ENCODE data around the gene NRG3. TPM values are rescaled to one million over a fixed set of nuclear protein-coding genes. Genes with fewer than 3 reads are reported as not detected.

Gene NRG3
- total RNA-seq, 1 donor from 2014 or later: not detected

DNA sequence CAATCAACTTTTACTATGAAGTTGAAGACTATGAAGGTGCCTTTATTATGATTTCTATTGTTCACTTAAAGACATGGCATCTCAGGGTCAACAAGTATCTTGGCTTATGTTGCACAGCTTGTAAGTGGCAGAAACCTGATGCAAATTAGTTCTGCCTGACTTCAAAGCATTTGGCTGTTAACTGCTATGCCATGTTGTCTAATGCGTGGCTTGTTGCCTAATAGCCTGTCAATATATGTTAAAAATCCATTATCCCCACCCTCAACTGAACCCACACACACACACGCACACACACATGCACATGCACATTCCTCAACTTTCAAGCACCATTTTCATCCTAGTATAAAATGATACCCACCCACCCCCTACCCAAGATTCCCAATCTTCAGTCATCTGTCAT, 217.1 kb downstream of the NRG3 start:
- Mint-ChIP-seq H3K4me3 (ENCODE audit: unreplicated experiment) (no peak overlapping the region), H3K36me3 (ENCODE audit: low read depth) (no peaks in the 10 kb centered on the region), H3K27me3 (ENCODE audit: low read depth) (no peaks in the 10 kb centered on the region), H3K27ac (ENCODE audit: unreplicated experiment) (no peak overlapping the region), H3K9me3 (ENCODE audit: low read depth) (no peaks in the 10 kb centered on the region), H3K4me1 (ENCODE audit: low read depth) (no peaks in the 10 kb centered on the region)
- TF ChIP-seq, protein P1, sequence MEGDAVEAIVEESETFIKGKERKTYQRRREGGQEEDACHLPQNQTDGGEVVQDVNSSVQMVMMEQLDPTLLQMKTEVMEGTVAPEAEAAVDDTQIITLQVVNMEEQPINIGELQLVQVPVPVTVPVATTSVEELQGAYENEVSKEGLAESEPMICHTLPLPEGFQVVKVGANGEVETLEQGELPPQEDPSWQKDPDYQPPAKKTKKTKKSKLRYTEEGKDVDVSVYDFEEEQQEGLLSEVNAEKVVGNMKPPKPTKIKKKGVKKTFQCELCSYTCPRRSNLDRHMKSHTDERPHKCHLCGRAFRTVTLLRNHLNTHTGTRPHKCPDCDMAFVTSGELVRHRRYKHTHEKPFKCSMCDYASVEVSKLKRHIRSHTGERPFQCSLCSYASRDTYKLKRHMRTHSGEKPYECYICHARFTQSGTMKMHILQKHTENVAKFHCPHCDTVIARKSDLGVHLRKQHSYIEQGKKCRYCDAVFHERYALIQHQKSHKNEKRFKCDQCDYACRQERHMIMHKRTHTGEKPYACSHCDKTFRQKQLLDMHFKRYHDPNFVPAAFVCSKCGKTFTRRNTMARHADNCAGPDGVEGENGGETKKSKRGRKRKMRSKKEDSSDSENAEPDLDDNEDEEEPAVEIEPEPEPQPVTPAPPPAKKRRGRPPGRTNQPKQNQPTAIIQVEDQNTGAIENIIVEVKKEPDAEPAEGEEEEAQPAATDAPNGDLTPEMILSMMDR (IDR thresholded peaks at IDR 0.05): no peak
- no peak for DNase-seq (ENCODE audit: low spot score)

DNA sequence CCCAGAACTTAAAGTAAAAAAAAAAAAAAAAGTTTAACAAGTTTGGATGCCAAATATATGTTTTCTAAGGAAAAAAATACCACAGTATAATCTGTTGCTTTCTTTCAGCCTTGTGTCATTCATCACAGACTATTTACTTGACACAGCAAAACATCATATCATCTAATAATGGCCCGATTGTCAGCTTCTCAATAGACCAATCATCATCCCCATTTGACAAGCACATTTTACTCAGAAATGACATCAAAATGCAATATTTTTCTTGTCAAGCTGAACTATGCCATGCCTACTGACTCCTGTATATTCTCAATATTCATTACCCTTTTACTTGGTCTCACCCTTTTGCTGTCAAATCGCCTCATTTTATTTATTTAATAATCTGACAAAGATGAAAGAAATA, 249.7 kb downstream of the NRG3 start:
- no peak for DNase-seq (ENCODE audit: low spot score)
- Mint-ChIP-seq H3K9me3 (ENCODE audit: low read depth) (no peaks in the 10 kb centered on the region), H3K4me1 (ENCODE audit: low read depth) (no peaks in the 10 kb centered on the region), H3K4me3 (ENCODE audit: unreplicated experiment) (no peak overlapping the region), H3K36me3 (ENCODE audit: low read depth) (no peaks in the 10 kb centered on the region), H3K27ac (ENCODE audit: unreplicated experiment) (no peak overlapping the region), H3K27me3 (ENCODE audit: low read depth) (no peaks in the 10 kb centered on the region)
- TF ChIP-seq, protein P1 (IDR thresholded peaks at IDR 0.05): no peak

DNA sequence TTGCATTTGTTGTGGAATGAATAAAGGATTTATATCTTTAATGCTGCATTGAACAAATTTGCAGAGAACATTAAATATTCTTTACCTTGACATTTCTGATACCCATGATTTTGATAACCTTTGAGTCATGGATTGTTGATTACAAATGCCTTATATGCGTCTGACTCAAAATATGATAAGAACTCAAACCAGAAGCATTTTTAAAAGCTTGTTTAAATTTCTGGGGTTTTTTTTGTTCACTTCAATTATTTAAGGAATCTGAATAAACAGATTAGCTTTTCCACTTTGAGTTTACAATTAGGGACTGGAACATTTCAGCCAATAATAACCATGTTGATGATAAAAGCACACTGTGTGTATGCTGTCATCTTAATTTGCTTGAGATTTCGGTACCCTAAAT, 253.5 kb downstream of the NRG3 start:
- Mint-ChIP-seq H3K36me3 (ENCODE audit: low read depth) (no peaks in the 10 kb centered on the region), H3K4me1 (ENCODE audit: low read depth) (no peaks in the 10 kb centered on the region), H3K27ac (ENCODE audit: unreplicated experiment) (no peak overlapping the region), H3K27me3 (ENCODE audit: low read depth) (no peaks in the 10 kb centered on the region), H3K4me3 (ENCODE audit: unreplicated experiment) (no peak overlapping the region), H3K9me3 (ENCODE audit: low read depth) (peaks cover 16% of the 10 kb centered on the region)
- no peak for DNase-seq (ENCODE audit: low spot score)
- TF ChIP-seq, protein P1 (IDR thresholded peaks at IDR 0.05): no peak

DNA sequence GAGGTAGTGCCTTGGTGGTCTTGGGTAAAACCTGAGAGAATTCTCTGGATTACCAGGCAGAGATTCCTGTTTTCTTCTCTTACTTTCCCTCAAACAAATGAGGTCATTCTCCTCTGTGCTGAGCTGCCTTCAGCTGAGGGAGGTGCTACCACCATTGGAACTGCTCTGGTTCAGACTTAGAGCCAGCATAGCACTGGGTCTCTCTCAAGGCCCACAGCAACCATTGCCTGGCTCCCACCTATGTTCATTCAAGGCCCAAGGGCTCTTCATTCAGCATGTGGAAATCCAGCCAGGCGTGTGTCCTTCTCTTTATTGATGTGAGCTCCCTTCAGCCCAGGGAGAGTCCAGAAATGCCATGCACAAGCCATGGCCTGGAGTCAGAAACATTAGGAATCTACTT, 261.1 kb downstream of the NRG3 start:
- no peaks in the 10 kb centered on the region for H3K27me3 Mint-ChIP-seq (ENCODE audit: low read depth)
- H3K4me1 Mint-ChIP-seq (ENCODE audit: low read depth): no peaks in the 10 kb centered on the region
- H3K27ac Mint-ChIP-seq (ENCODE audit: unreplicated experiment): no peak overlapping the region
- H3K4me3 Mint-ChIP-seq (ENCODE audit: unreplicated experiment): no peak overlapping the region
- TF ChIP-seq, protein P1 (IDR thresholded peaks at IDR 0.05): no peak
- DNase-seq (ENCODE audit: low spot score): no peak
- no peaks in the 10 kb centered on the region for H3K36me3 Mint-ChIP-seq (ENCODE audit: low read depth)
- H3K9me3 Mint-ChIP-seq (ENCODE audit: low read depth): peaks cover 22% of the 10 kb centered on the region

DNA sequence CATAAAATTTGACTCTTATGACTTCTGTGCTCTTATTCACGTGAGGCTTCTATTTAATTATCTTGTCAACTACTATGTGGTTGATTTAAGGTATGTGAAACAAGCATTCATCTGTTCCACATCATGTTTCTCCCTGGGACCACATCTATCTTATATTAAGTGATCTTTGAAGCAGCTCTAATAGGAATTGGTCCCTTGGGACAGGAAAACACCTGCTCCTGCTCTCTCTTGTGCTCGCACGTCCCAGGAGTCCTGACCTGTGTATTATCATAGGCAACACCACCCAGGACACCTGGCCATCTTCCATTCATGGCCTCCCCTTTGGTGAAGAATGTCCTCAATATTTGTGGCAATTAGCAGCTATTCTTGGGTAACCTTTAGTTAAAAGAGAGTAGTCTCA, 269.2 kb downstream of the NRG3 start:
- no peak overlapping the region for H3K27ac Mint-ChIP-seq (ENCODE audit: unreplicated experiment)
- H3K27me3 Mint-ChIP-seq (ENCODE audit: low read depth): no peaks in the 10 kb centered on the region
- no peak for DNase-seq (ENCODE audit: low spot score)
- H3K4me3 Mint-ChIP-seq (ENCODE audit: unreplicated experiment): no peak overlapping the region
- H3K4me1 Mint-ChIP-seq (ENCODE audit: low read depth): no peaks in the 10 kb centered on the region
- H3K36me3 Mint-ChIP-seq (ENCODE audit: low read depth): no peaks in the 10 kb centered on the region
- H3K9me3 Mint-ChIP-seq (ENCODE audit: low read depth): no peaks in the 10 kb centered on the region
- TF ChIP-seq, protein P1 (IDR thresholded peaks at IDR 0.05): no peak
